GM12874 (cell line): ENCODE results near the gene TBCK.

ENCODE experiments used
- CTCF ChIP-seq: IDR thresholded peaks from 2 replicates; pipeline ENCODE4 v1.5.1; 2011; ENCODE audit warnings: low read depth, mild to moderate bottlenecking, control low read depth, low read length, moderate library complexity; ENCODE audit not compliant: insufficient read depth

TBCK gene

DNA sequence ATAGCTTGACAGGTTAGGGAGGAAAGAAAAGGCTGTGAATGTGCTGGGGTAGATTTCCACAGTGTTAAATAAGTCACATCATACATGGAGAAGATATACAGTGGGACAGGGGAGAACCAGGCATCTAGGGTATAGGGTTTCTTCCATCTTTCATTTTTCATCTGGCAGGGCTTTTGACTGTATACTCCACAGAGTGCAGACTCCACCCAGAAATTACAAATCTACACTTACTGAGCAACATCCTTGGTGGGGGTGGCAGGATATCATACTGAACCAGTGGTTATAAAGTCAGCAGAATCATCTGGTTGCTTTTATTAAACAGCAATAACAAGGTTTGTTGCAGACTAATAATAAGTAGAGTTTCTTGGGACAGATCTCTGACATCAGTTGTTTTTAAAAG lies 266.5 kb downstream of the TBCK start:
- no peak for TF ChIP-seq CTCF

DNA sequence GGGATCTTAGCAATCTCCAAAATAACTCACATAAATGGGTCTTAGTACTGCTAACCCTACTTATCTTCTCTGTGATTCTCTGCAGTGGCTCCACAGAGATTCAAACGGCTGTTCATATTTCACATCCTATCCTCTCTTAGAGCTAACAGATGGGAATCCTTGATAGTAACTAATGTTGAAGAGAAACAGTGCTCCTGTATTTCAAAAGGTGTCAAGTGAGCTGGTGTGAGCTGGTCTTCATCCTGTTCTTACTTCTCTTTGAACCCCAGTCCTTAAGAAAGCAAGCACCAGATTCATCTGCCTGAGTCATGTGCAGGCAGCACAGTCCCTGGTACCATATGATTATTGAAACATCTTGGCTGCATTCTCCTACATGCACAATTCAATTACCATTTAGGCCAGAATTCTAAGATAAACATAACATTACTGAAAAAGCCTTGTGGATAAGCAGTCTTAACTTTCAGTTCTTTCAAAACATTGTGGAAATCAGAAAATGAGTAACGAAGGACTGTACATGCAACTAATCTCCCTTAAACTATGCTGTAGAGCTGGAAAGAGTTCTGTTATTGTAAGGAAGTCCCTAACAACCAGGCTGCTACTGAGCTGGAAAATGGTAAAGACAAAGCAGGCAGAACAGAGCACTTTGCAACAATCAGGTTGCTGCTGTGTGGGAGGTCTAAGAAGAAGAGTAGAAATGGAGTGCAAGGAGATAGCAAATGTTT lies 267.6 kb downstream of the TBCK start:
- no peak for TF ChIP-seq CTCF

GRCh38 chr4:106046083-106046482 lies 269.9 kb downstream of the TBCK start:
- TF ChIP-seq CTCF: no peak

- no peak for TF ChIP-seq CTCF
Measured at GRCh38 chr4:106041294-106042002, 274.6 kb downstream of the TBCK start.

- TF ChIP-seq CTCF: no peak
Measured at GRCh38 chr4:106039796-106040195, 276.2 kb downstream of the TBCK start.

- TF ChIP-seq CTCF: no peak
Measured at GRCh38 chr4:106038908-106039307, 277.1 kb downstream of the TBCK start.

DNA sequence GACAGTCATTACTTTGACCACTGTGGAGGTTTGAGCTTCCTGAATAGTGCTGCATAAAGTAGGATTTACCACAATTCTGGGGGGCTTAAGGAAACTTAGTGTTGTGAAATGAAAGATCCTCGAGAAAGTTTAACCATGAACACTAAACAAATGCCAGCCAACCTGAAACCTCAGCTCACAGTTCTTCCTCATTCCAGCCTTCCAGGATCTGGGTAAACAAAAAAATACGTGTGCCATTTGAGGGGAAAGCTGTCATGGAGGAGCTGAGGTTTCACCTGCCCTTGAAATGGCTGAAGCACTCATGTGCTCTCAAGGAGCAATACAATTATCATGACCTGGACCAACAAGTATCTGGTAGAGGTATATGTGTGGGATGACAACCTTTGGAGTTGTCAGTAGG lies 278.0 kb downstream of the TBCK start:
- no peak for TF ChIP-seq CTCF
